Measurements from ENCODE around the gene KRTAP10-11.

DNA sequence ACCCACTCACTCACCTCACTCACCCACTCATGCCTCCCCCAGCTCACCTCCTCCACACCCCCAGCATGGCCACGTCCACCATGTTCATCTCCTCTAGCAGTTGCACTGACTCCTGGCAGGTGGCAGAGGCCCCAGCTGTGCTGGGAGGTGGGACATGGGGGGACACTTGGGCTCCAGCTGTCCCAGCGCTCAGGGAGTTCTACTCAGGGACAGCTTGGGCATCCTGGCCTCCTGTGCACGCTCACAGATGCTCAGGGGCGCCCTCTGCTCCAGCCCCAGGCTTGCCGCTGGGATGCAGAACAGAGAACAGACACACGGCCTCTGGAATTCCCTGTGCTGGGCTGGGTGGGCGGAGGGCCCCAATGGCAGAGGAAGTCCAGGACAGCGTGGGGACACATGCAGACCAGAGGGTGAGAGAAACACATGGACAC is 29.1 kb upstream of the KRTAP10-11 start:
- TF ChIP-seq POLR2AphosphoS5 (IDR thresholded peaks at IDR 0.05; ENCODE audit: low read depth, low read length) = no peak
- TF ChIP-seq, protein P1, sequence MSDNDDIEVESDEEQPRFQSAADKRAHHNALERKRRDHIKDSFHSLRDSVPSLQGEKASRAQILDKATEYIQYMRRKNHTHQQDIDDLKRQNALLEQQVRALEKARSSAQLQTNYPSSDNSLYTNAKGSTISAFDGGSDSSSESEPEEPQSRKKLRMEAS (IDR thresholded peaks at IDR 0.05) = no peak
- TF ChIP-seq, protein P2, sequence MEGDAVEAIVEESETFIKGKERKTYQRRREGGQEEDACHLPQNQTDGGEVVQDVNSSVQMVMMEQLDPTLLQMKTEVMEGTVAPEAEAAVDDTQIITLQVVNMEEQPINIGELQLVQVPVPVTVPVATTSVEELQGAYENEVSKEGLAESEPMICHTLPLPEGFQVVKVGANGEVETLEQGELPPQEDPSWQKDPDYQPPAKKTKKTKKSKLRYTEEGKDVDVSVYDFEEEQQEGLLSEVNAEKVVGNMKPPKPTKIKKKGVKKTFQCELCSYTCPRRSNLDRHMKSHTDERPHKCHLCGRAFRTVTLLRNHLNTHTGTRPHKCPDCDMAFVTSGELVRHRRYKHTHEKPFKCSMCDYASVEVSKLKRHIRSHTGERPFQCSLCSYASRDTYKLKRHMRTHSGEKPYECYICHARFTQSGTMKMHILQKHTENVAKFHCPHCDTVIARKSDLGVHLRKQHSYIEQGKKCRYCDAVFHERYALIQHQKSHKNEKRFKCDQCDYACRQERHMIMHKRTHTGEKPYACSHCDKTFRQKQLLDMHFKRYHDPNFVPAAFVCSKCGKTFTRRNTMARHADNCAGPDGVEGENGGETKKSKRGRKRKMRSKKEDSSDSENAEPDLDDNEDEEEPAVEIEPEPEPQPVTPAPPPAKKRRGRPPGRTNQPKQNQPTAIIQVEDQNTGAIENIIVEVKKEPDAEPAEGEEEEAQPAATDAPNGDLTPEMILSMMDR (IDR thresholded peaks at IDR 0.05; ENCODE audit: control extremely low read depth in 1 of 3, insufficient read depth in 1 of 3, low read depth in 1 of 3, low read length in 3 of 3) = peak in 1 of 3 experiments; percentile 22; a peak in 1 of 4 replicates
